ENCODE measurements around the gene CDH3. TPM values are rescaled to one million over a fixed set of nuclear protein-coding genes. Genes with fewer than 3 reads are reported as not detected.

CDH3 gene
- total RNA-seq, 1 donor: not detected

DNA sequence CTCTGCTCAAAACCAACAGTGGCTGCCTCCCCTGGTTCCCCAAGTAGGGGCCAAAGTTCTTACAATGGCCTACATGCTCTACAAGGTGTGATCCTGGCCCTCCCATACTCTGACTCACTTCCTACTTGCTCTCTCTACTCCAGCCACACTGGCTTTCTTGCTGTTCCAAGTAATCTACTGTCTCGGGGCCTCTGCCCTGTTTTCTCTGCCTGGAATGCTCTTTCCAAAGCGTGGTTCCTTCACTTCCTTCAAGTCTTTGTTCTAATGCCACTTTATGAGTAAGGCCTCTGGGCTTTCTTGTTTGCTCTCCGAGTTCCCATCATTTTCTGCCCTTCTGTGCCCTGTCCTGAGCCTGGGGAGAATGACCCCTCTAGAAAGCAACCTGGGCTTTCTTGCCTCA, 4.1 kb upstream of the CDH3 start:
- peak; percentile 12 for DNase-seq (ENCODE audit: low read depth)
- TF ChIP-seq, protein P1, sequence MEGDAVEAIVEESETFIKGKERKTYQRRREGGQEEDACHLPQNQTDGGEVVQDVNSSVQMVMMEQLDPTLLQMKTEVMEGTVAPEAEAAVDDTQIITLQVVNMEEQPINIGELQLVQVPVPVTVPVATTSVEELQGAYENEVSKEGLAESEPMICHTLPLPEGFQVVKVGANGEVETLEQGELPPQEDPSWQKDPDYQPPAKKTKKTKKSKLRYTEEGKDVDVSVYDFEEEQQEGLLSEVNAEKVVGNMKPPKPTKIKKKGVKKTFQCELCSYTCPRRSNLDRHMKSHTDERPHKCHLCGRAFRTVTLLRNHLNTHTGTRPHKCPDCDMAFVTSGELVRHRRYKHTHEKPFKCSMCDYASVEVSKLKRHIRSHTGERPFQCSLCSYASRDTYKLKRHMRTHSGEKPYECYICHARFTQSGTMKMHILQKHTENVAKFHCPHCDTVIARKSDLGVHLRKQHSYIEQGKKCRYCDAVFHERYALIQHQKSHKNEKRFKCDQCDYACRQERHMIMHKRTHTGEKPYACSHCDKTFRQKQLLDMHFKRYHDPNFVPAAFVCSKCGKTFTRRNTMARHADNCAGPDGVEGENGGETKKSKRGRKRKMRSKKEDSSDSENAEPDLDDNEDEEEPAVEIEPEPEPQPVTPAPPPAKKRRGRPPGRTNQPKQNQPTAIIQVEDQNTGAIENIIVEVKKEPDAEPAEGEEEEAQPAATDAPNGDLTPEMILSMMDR (IDR thresholded peaks at IDR 0.05; ENCODE audit: insufficient read depth, low read length): no peak

DNA sequence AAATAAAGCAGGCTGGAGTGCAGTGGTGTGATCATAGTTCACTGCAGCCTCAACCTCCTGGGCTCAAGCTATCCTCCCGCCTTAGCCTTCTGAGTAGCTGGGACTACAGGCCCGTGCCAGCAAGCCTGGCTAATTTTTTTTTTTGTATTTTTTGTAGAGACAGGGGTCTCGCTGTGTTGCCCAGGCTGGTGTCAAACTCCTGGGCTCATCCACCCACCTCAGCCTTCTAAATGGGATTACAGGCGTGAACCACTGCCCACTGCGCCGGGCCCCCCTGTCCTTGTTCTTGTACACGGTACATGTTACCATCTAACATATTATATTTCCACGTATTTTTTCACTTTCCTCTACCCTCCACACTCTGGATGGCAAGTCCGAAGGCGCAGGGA, 3.1 kb upstream of the CDH3 start:
- H3K4me3 ChIP-seq (ENCODE audit: low read depth, low read length): no peak overlapping the region
- no peak for DNase-seq (ENCODE audit: low read depth)
- TF ChIP-seq, protein P1 (IDR thresholded peaks at IDR 0.05; ENCODE audit: insufficient read depth, low read length): no peak

More for the DNA sequence above, 4.1 kb upstream of the CDH3 start:
- no peak overlapping the region for H3K4me3 ChIP-seq (ENCODE audit: low read depth, low read length)

DNA sequence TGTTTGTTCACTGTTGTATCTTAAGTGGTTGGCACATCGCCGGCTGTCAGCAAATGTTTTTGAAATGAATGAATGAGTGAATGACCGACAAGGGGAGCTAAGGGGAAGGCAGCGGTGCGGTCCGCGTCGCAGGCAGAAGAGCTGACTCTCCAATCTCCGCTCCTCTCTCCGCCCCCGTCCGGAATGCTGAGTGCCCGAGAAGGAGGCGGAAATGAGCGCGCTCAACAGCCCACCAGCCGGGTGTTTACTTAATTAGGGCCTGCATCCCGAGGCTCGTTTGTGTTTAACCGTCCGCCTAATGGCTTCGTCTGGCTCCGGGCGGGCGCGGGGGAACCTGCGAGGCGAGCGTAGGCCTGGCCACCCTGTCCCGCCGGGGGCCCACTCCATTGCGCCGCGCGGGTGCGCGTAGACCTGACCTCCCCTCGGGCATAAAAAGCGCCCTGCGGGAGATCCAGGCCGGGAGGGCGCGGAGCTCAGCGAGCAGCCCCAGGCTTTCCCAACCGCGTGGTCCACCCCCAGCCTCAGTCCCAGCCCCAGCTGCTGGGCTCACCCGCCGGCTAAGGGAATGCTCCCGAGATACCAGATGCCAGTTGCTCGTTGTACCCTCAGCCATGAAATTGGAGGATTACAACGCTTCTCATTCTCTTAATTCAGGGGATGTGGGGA, 2.5 kb upstream of the CDH3 start:
- no peak for DNase-seq (ENCODE audit: low read depth)
- TF ChIP-seq, protein P1 (IDR thresholded peaks at IDR 0.05; ENCODE audit: insufficient read depth, low read length): no peak
- H3K4me3 ChIP-seq (ENCODE audit: low read depth, low read length): no peak overlapping the region

DNA sequence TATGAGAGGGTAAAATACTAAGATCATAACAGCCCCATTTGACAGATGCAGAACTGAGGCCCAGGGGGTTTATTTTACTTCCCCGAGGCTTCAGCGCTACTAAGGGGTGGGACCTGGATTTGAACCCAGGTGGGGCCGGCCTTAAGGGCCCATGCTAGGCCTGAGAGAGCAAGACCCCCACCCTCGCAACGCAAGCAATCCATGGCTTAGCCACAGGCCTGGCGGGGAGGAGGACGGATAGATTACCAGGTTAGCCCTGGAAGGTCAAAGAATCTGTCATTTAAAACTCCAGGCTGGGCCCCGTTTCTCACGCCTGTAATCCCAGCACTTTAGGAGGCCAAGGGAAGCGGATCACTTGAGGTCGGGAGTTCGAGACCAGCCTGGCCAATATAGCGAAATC, 1.9 kb upstream of the CDH3 start:
- H3K4me3 ChIP-seq (ENCODE audit: low read depth, low read length): no peak overlapping the region
- TF ChIP-seq, protein P1 (IDR thresholded peaks at IDR 0.05; ENCODE audit: insufficient read depth, low read length): no peak
- no peak for DNase-seq (ENCODE audit: low read depth)

DNA sequence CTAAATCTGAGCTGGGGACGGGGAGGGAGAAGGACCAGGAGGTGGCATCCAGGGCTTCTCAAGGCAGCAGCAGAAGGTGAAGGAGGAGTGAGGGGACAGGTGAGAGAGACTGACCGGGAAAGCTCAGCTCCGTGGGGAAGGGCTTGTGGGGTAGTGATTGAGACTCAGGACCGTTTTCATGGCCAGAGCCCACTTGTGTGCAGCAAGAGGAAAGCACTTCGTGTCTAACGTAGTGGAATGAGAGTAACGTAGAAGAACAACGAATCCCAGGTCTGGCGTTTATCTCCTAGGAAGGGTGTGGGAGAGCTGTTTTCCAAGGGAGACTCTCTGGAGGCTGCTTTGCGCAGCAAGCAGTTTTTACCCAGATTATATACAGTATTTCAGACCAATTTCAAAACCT, 1.3 kb upstream of the CDH3 start:
- DNase-seq (ENCODE audit: low read depth): no peak
- TF ChIP-seq, protein P1 (IDR thresholded peaks at IDR 0.05; ENCODE audit: insufficient read depth, low read length): no peak
- no peak overlapping the region for H3K4me3 ChIP-seq (ENCODE audit: low read depth, low read length)

DNA sequence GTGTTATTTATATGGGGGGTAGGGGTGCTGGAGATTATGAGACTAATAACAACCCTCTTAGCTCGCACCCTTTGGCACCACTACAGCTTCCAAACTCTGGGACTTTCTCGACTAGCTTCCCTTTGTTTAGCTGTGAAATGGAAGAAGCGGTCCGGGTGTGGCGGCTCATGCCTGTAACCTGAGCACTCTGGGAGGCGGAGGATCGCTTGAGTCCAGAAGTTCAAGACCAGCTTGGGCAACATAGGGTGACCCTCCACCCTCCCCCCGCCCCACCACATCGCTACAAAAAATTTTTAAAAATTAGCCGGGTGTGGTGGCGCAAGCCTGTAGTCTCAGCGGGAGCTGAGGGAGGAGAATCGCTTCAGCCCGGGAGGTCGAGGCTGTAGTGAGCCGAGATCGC, 814 bp upstream of the CDH3 start:
- TF ChIP-seq, protein P1 (IDR thresholded peaks at IDR 0.05; ENCODE audit: insufficient read depth, low read length): no peak
- DNase-seq (ENCODE audit: low read depth): no peak

More for the DNA sequence above, 814 bp upstream of the CDH3 start:
- no peak overlapping the region for H3K4me3 ChIP-seq (ENCODE audit: low read depth, low read length)
